ENCODE measurements around the gene NDST4.

Gene NDST4

DNA sequence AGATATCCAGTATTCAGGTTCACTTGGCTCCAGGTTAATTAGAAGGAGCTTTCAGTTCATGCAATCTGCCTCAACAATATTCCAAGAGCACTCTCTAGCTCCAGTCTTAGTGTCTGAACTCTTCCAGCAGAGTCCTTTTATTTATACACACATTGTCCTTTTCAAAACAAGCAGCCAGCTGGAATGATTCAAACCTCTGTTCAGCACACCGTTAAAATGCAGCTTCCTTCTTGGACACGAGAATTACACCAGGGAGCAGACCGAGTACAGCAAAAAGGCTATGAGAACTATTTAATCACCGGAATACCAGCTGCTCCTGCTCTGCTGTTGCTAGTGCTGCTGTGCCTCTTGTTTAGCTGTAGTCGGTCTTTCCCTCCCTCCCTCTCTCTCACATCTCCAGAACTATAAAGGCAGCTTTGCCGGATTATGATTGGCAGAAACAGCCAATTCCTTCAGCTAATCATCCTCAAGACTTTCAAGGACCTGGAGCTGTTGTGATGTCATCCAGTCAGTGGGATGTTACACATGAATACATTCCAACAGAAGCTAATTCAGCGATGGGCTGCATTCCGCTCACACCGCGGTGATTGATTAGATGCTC is at the start of gene NDST4:
TSS of gene NDST4 (minus strand) at position 115 of the 601 bp plus-strand sequence. CDS start 36,584 bp downstream, outside the sequence.
- H3K27ac ChIP-seq (ENCODE audit: low read length): no peak within 1 kb of the TSS
- WGBS (ENCODE audit: insufficient coverage, insufficient read length): no CpG with 5 or more reads among the region's 10 CpGs
- H3K4me3 ChIP-seq (ENCODE audit: low read length): no peak within 1 kb of the TSS
- no peak for DNase-seq (ENCODE audit: low read depth, low spot score)
- no peaks in the 10 kb centered on the region for H3K36me3 ChIP-seq (ENCODE audit: control insufficient read depth, insufficient read depth, low read length)
- H3K4me1 ChIP-seq (ENCODE audit: control insufficient read depth, insufficient read depth, low read length): no peaks in the 10 kb centered on the region
- H3K27me3 ChIP-seq (ENCODE audit: control insufficient read depth, insufficient read depth, low read length): no peaks in the 10 kb centered on the region
- H3K9me3 ChIP-seq (ENCODE audit: control insufficient read depth, insufficient read depth, low read length): no peaks in the 10 kb centered on the region

DNA sequence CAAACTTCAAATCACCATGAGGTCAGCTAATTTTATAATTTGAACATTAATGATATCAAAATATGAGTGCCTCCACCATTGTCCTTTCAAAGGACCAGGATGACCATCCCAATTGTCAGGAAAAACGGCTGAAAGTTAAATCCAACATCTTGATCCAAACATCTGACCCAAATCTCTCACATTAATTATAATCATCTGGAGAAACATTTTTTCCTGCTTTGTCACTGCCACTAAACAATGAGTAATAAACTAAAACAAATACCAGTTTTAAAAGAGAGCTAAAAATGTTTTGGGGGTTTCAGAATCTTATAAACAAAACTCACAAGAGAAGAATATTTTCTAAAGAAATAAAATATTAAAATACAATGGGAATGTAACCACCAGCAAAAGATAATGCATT is 45.7 kb upstream of the NDST4 start:
- Histone ChIP-seq H3K27me3 (ENCODE audit: control insufficient read depth, insufficient read depth, low read length) (no peaks in the 10 kb centered on the region), H3K4me1 (ENCODE audit: control insufficient read depth, insufficient read depth, low read length) (no peaks in the 10 kb centered on the region), H3K4me3 (ENCODE audit: low read length) (no peak overlapping the region), H3K36me3 (ENCODE audit: control insufficient read depth, insufficient read depth, low read length) (no peaks in the 10 kb centered on the region), H3K27ac (ENCODE audit: low read length) (no peak overlapping the region), H3K9me3 (ENCODE audit: control insufficient read depth, insufficient read depth, low read length) (no peaks in the 10 kb centered on the region)
- WGBS (ENCODE audit: insufficient coverage, insufficient read length): no CpG with 5 or more reads among the region's 1 CpG
- no peak for DNase-seq (ENCODE audit: low read depth, low spot score)

DNA sequence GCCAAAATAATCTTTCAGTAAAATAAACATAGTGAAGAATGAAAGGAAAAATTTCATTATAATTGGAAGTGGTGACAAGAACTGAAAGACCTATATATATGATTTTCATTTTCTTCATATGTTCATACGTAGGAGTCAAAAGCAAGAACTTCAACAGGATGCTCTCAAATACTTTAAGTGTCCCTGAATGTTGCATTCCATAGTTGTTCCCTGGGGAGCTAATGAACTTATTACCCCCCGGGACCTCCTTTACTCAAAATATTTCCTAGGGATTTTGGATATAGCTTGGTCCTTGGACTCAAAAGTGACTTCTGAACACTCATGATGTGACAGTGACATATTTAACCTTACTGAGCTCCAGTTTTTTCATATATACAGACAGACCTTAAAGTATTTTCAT is 44.9 kb upstream of the NDST4 start:
- no peak for DNase-seq (ENCODE audit: low read depth, low spot score)
- H3K4me1 ChIP-seq (ENCODE audit: control insufficient read depth, insufficient read depth, low read length): no peaks in the 10 kb centered on the region
- no CpG with 5 or more reads among the region's 2 CpGs for WGBS (ENCODE audit: insufficient coverage, insufficient read length)
- H3K27ac ChIP-seq (ENCODE audit: low read length): no peak overlapping the region
- no peaks in the 10 kb centered on the region for H3K9me3 ChIP-seq (ENCODE audit: control insufficient read depth, insufficient read depth, low read length)
- H3K36me3 ChIP-seq (ENCODE audit: control insufficient read depth, insufficient read depth, low read length): no peaks in the 10 kb centered on the region
- no peak overlapping the region for H3K4me3 ChIP-seq (ENCODE audit: low read length)
- H3K27me3 ChIP-seq (ENCODE audit: control insufficient read depth, insufficient read depth, low read length): no peaks in the 10 kb centered on the region

DNA sequence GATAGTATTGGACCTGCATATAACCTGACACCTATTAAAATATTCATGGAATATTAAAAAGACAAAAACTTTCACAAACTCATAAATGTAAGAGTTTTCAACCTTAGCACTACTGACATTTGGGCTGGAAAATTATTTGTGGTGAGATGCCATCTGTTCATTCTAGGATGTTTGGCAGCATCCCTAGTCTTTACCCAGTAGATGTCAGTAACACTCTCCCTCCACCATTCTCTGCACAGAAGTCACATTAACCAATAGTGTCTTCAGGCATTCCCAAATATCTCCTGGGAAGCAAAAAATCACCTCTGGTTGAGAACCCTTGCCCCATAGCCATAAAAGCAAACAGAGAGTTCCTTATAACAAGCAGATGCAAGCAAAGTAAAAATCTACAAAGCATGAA is 41.4 kb upstream of the NDST4 start:
- no peaks in the 10 kb centered on the region for H3K4me1 ChIP-seq (ENCODE audit: control insufficient read depth, insufficient read depth, low read length)
- no peaks in the 10 kb centered on the region for H3K36me3 ChIP-seq (ENCODE audit: control insufficient read depth, insufficient read depth, low read length)
- H3K27ac ChIP-seq (ENCODE audit: low read length): no peak overlapping the region
- H3K9me3 ChIP-seq (ENCODE audit: control insufficient read depth, insufficient read depth, low read length): no peaks in the 10 kb centered on the region
- no peaks in the 10 kb centered on the region for H3K27me3 ChIP-seq (ENCODE audit: control insufficient read depth, insufficient read depth, low read length)
- no peak overlapping the region for H3K4me3 ChIP-seq (ENCODE audit: low read length)
- peak; percentile 29 for DNase-seq (ENCODE audit: low read depth, low spot score)

DNA sequence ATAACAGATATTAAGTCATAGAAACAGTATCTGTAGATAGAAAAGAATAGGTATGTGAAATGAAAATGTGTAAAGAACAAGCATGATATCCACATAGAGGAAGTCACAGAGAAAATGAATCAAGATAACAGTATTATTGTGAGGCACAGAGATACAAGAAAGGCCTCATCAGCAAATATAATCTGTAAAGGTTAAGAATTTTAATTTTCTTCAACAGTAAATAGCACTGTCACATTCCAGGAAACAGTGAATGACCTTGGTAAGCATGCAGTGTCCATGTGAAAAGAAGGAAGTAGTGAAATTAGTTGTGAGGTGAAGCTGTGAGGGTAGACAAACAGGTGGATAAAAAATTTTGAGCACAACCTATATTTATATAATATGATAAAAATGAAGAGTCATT is 39.5 kb upstream of the NDST4 start:
- no peaks in the 10 kb centered on the region for H3K4me1 ChIP-seq (ENCODE audit: control insufficient read depth, insufficient read depth, low read length)
- H3K4me3 ChIP-seq (ENCODE audit: low read length): no peak overlapping the region
- no peak overlapping the region for H3K27ac ChIP-seq (ENCODE audit: low read length)
- no peak for DNase-seq (ENCODE audit: low read depth, low spot score)
- no peaks in the 10 kb centered on the region for H3K36me3 ChIP-seq (ENCODE audit: control insufficient read depth, insufficient read depth, low read length)
- H3K9me3 ChIP-seq (ENCODE audit: control insufficient read depth, insufficient read depth, low read length): no peaks in the 10 kb centered on the region
- no peaks in the 10 kb centered on the region for H3K27me3 ChIP-seq (ENCODE audit: control insufficient read depth, insufficient read depth, low read length)

DNA sequence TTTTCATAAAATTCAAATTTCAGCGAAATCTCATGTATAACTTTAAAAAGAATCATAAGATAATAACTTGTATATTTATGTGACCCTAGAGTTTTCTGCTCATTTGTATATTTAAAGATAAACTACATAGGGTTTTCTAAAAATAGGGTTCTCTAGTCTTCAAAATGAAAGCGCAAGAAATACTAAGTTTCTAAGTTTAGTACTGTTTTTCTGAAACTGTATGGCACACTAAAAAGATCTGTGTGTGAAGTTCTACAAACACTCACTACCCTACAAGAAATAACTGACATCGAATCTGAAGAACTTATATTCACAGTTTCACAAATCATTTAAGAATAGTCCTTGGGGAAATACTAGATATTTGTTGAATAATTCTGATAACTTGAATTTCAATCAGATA is 38.7 kb upstream of the NDST4 start:
- Histone ChIP-seq H3K36me3 (ENCODE audit: control insufficient read depth, insufficient read depth, low read length) (no peaks in the 10 kb centered on the region), H3K27me3 (ENCODE audit: control insufficient read depth, insufficient read depth, low read length) (no peaks in the 10 kb centered on the region), H3K9me3 (ENCODE audit: control insufficient read depth, insufficient read depth, low read length) (no peaks in the 10 kb centered on the region), H3K27ac (ENCODE audit: low read length) (no peak overlapping the region), H3K4me3 (ENCODE audit: low read length) (no peak overlapping the region), H3K4me1 (ENCODE audit: control insufficient read depth, insufficient read depth, low read length) (no peaks in the 10 kb centered on the region)
- WGBS (ENCODE audit: insufficient coverage, insufficient read length): no CpG with 5 or more reads among the region's 3 CpGs
- no peak for DNase-seq (ENCODE audit: low read depth, low spot score)

DNA sequence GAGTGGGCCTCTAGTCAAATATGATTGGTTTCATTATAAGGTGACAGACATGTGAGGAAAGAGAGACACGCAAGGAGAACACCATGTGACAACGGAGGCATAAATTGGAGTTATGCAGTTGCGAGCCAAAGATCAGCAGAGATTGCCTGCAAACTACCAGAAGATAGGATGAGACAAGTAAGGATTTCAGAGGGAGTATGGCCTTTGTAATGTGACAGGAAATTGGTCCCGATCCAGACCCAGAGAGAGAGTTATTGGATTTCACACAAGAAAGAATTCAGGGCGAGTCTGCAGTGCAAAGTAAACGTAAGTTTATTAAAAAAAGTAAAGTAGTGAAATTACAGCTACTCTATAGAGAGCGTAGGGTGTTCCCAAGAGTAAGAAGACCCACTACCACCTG is 35.7 kb upstream of the NDST4 start:
- H3K36me3 ChIP-seq (ENCODE audit: control insufficient read depth, insufficient read depth, low read length): no peaks in the 10 kb centered on the region
- DNase-seq (ENCODE audit: low read depth, low spot score): no peak
- no peak overlapping the region for H3K4me3 ChIP-seq (ENCODE audit: low read length)
- H3K27ac ChIP-seq (ENCODE audit: low read length): no peak overlapping the region
- no CpG with 5 or more reads among the region's 7 CpGs for WGBS (ENCODE audit: insufficient coverage, insufficient read length)
- H3K27me3 ChIP-seq (ENCODE audit: control insufficient read depth, insufficient read depth, low read length): no peaks in the 10 kb centered on the region
- H3K9me3 ChIP-seq (ENCODE audit: control insufficient read depth, insufficient read depth, low read length): no peaks in the 10 kb centered on the region
- H3K4me1 ChIP-seq (ENCODE audit: control insufficient read depth, insufficient read depth, low read length): no peaks in the 10 kb centered on the region

DNA sequence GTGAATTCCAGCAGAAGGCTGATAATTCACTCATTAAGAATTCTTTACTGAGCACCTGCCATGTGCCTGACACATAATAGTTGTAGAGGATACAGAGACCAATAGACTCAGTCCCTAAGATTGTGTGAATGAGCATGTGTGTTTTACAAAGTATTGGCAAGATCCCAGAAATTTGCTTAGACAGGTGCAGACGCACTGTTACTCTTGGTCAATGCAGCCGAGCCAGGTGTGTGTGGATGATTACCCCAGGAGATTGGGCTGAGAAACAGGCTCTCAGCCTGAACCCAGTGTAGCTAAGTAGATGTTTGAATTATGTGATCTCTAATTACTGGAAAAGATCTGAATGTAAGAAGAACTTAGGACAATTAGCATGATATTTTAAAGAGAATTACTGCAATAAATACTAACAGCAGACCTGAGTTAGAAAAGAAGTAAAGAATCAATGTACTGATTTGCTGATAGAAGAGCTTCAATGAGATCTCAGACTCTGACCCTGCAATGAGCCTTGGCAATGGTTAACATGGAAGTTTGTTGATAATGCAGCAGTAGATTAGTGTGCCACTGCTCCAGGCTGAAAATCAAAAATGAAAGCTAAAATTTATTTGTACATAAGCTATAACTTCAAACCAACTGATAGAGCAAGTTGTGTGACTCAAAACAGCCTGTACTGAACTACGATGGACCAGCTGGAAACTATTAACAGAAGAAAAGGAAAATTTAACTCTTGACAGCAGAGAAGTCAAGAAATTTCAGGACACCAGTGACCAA is 32.2 kb upstream of the NDST4 start:
- Histone ChIP-seq H3K36me3 (ENCODE audit: control insufficient read depth, insufficient read depth, low read length) (no peaks in the 10 kb centered on the region), H3K4me3 (ENCODE audit: low read length) (no peak overlapping the region), H3K9me3 (ENCODE audit: control insufficient read depth, insufficient read depth, low read length) (no peaks in the 10 kb centered on the region), H3K27me3 (ENCODE audit: control insufficient read depth, insufficient read depth, low read length) (no peaks in the 10 kb centered on the region), H3K4me1 (ENCODE audit: control insufficient read depth, insufficient read depth, low read length) (no peaks in the 10 kb centered on the region), H3K27ac (ENCODE audit: low read length) (no peak overlapping the region)
- WGBS (ENCODE audit: insufficient coverage, insufficient read length): no CpG with 5 or more reads among the region's 3 CpGs
- no peak for DNase-seq (ENCODE audit: low read depth, low spot score)

DNA sequence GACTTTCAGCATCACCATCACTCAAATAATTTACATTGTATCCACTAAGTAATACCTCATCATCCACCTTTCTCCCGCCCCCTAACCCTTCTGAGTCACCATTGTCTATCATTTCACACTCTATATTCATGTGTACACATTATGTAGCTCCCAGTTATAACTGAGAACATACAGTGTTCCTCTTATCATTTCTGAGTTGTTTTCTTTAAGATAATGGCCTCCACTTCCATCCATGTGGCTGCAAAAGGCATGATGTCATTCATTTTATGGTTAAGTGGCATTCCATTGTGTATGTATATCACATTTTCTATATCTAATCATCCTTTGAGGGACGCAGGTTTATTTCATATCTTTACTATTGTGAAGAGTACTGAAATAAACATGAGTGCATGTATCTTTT is 14.6 kb upstream of the NDST4 start:
- H3K27me3 ChIP-seq (ENCODE audit: control insufficient read depth, insufficient read depth, low read length): no peaks in the 10 kb centered on the region
- no peak for DNase-seq (ENCODE audit: low read depth, low spot score)
- WGBS (ENCODE audit: insufficient coverage, insufficient read length): 100% methylated on average over 1 of the region's 2 CpGs

DNA sequence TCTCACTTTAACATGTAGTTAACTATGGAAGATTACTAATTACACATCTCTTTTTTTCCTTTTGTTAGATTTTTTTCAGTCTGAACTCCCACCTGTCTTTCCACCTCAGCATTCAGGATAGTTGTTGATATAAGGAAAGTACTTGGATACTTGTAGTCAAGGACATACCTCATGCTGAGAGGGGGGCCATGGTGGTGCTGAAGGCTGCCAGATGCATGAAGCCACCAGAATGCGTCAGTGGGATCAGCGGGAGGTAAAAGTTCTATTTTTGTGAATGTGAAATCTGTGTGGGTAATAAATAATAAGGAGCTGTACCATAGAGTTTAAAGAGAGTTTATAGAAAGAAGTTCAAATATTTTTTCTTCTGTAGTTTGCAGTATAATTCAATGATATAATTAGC is 13.1 kb upstream of the NDST4 start:
- Histone ChIP-seq H3K36me3 (ENCODE audit: control insufficient read depth, insufficient read depth, low read length) (no peaks in the 10 kb centered on the region), H3K27ac (ENCODE audit: low read length) (no peak overlapping the region), H3K4me1 (ENCODE audit: control insufficient read depth, insufficient read depth, low read length) (no peaks in the 10 kb centered on the region), H3K9me3 (ENCODE audit: control insufficient read depth, insufficient read depth, low read length) (no peaks in the 10 kb centered on the region), H3K4me3 (ENCODE audit: low read length) (no peak overlapping the region), H3K27me3 (ENCODE audit: control insufficient read depth, insufficient read depth, low read length) (no peaks in the 10 kb centered on the region)
- no peak for DNase-seq (ENCODE audit: low read depth, low spot score)
- WGBS (ENCODE audit: insufficient coverage, insufficient read length): no CpG with 5 or more reads among the region's 2 CpGs

More for the DNA sequence above, 14.6 kb upstream of the NDST4 start:
- no peaks in the 10 kb centered on the region for H3K36me3 ChIP-seq (ENCODE audit: control insufficient read depth, insufficient read depth, low read length)
- no peaks in the 10 kb centered on the region for H3K9me3 ChIP-seq (ENCODE audit: control insufficient read depth, insufficient read depth, low read length)
- no peak overlapping the region for H3K4me3 ChIP-seq (ENCODE audit: low read length)
- no peak overlapping the region for H3K27ac ChIP-seq (ENCODE audit: low read length)
- no peaks in the 10 kb centered on the region for H3K4me1 ChIP-seq (ENCODE audit: control insufficient read depth, insufficient read depth, low read length)

Data from iPS DF 6.9 (cell line).